PC-9 (cell line): ENCODE results near the gene OPN1MW2. TPM values are rescaled to one million over a fixed set of nuclear protein-coding genes. Genes with fewer than 3 reads are reported as not detected.
"Not testable (repeated sequence)": the region's sequence is repeated elsewhere in the genome, so short reads cannot be mapped to it uniquely, and the experiment has no call there.

Experiments
- BruUV-seq: library from RNA; stranded (reverse); fragments of 400-500 nt; replicated peaks from 2 replicates; lab custom pipeline; 2021; lab: Mats Ljungman, UMichigan
- CTCF ChIA-PET: fragments of 300-600 bp; sonication (Branson Sonifier 250); formaldehyde crosslinking; loops from one replicate; lab custom pipeline; 2022; ENCODE audit warnings: antibody characterized with exemption; lab: Charles Lee
- POLR2A ChIA-PET: fragments of 300-600 bp; sonication (Branson Sonifier 250); formaldehyde crosslinking; loops from one replicate; lab custom pipeline; 2022; ENCODE audit warnings: antibody characterized with exemption; ENCODE audit not compliant: unreplicated experiment; lab: Charles Lee
- DNase-seq, 2 experiments: peaks; one replicate each; pipeline versions ENCODE4 v3.0.0 to v3.0.0-alpha.2; 2015 to 2022; ENCODE audit warnings: mixed read lengths in 1 of 2
- H2AFZ ChIP-seq: fragments of 200-600 bp; sonication (generic); 2 replicates; pipeline ENCODE4 v1.8.1; 2017; ENCODE audit warnings: antibody characterized with exemption
- H3F3A ChIP-seq: fragments of 200-600 bp; sonication (generic); 2 replicates; pipeline ENCODE4 v1.8.1; 2017; ENCODE audit warnings: antibody characterized with exemption, mild to moderate bottlenecking, low read depth; ENCODE audit not compliant: insufficient read depth
- H3K27ac ChIP-seq: fragments of 200-600 bp; sonication (generic); 2 replicates; pipeline ENCODE4 v1.6.1; 2016; ENCODE audit warnings: mixed run types
- H3K27me3 ChIP-seq: fragments of 200-600 bp; sonication (generic); 2 replicates; pipeline ENCODE4 v1.6.1; 2016; ENCODE audit warnings: low read depth, mixed run types; ENCODE audit not compliant: insufficient read depth
- H3K36me3 ChIP-seq: fragments of 200-600 bp; sonication (generic); 2 replicates; pipeline ENCODE4 v1.6.1; 2016; ENCODE audit warnings: low read depth, mixed run types
- H3K4me1 ChIP-seq: fragments of 200-600 bp; sonication (generic); replicated peaks from 2 replicates; pipeline ENCODE4 v1.6.1; 2016; ENCODE audit warnings: mixed run types; ENCODE audit not compliant: insufficient read depth
- H3K4me2 ChIP-seq: fragments of 200-600 bp; sonication (generic); 2 replicates; pipeline ENCODE4 v1.6.1; 2017; ENCODE audit warnings: mixed run types
- H3K4me3 ChIP-seq: fragments of 200-600 bp; sonication (generic); 2 replicates; pipeline ENCODE4 v1.6.1; 2016; ENCODE audit warnings: mixed run types
- H3K79me2 ChIP-seq: fragments of 200-600 bp; sonication (generic); 2 replicates; pipeline ENCODE4 v1.6.1; 2017; ENCODE audit warnings: low read depth, mixed run types
- H3K9me2 ChIP-seq: fragments of 200-600 bp; sonication (generic); 2 replicates; pipeline ENCODE4 v1.8.1; 2017; ENCODE audit warnings: mild to moderate bottlenecking; ENCODE audit not compliant: insufficient read depth
- H3K9me3 ChIP-seq: fragments of 200-600 bp; sonication (generic); 2 replicates; pipeline ENCODE4 v1.8.1; 2016; ENCODE audit warnings: low read depth; ENCODE audit not compliant: insufficient read depth
- H4K20me1 ChIP-seq: fragments of 200-600 bp; sonication (generic); 2 replicates; pipeline ENCODE4 v1.8.1; 2017; ENCODE audit not compliant: insufficient read depth
- intact Hi-C: fragments of 100-400 bp; cut with micrococcal nuclease; formaldehyde crosslinking; loops from one replicate; pipeline ENCODE4 v1.10.0; 2022; ENCODE audit not compliant: unreplicated experiment
- total RNA-seq: library from RNA; stranded (reverse); gene quantifications from 2 replicates; pipeline ENCODE4 v1.2.3, GENCODE V29; 2021

The OPN1MW2 gene
- total RNA-seq, 1 experiment from 2014 or later: not detected

DNA sequence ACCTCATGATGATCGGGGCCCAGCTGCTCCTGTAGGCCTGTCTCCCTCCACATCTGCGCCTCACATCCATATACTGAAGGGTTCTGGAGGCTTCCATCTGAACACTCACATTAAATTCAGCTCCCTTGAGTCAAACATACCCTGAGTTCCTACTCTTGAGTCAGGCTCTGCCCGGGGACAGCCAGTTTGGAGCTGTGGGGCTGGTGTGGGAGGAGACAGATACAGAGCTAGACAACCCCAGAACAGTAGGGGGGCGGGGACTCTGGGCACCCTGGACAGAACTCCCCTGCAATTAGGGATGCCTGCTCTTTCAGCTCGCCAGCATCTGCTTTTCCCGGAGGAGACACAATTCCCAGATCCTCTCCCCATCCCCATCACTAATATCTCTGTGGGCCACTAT is 43.5 kb downstream of the OPN1MW2 start:
- BruUV-seq, H3K9me2 ChIP-seq, POLR2A ChIA-PET, H3K27ac ChIP-seq, H3K9me3 ChIP-seq, H3K36me3 ChIP-seq, H3K79me2 ChIP-seq, H3K4me3 ChIP-seq, H2AFZ ChIP-seq, H3K27me3 ChIP-seq, DNase-seq, H3K4me1 ChIP-seq, intact Hi-C loops, H3K4me2 ChIP-seq, H4K20me1 ChIP-seq, H3F3A ChIP-seq, CTCF ChIA-PET: not testable (repeated sequence)

DNA sequence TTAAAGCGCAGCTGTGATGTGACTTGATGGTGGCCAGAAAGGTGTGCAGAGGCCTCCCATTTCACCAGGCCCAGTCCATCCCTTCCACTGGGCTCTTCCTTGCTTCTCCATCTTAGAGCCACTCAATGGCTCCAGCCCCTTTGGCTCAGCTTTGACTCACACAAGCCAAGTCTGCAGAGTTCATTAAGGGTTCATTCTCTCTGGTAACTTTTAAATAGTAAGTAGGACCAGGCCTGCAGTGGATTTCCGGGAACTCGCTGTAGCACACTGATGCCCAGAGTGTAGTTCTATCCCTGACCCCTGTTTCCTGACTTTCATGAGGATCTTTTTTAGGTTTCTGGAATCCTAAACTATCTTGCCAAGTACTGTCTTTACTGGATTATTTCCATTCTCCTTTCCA is 49.7 kb downstream of the OPN1MW2 start:
- BruUV-seq, H3F3A ChIP-seq, H3K79me2 ChIP-seq, DNase-seq, POLR2A ChIA-PET, H3K4me1 ChIP-seq, H3K36me3 ChIP-seq, H3K4me2 ChIP-seq, CTCF ChIA-PET, H2AFZ ChIP-seq, H3K9me3 ChIP-seq, H3K4me3 ChIP-seq, intact Hi-C loops, H3K27me3 ChIP-seq, H3K9me2 ChIP-seq, H4K20me1 ChIP-seq, H3K27ac ChIP-seq: not testable (repeated sequence)

Other genes starting within 250 kb of the OPN1MW2 start
- 67.1 and 79.9 TPM in 2 replicates for gene HCFC1, start 247.9 kb upstream of the OPN1MW2 start, total RNA-seq
- 20.1 and 30.8 TPM in 2 replicates for gene TMEM187, start 247.0 kb upstream of the OPN1MW2 start, total RNA-seq
- 317 and 364 TPM in 2 replicates for gene IRAK1, start 199.9 kb upstream of the OPN1MW2 start, total RNA-seq
- 85.6 and 90.1 TPM in 2 replicates for gene MECP2, start 122.0 kb upstream of the OPN1MW2 start, total RNA-seq
- not detected in 2 replicates for gene OPN1LW, start 75.5 kb upstream of the OPN1MW2 start, total RNA-seq
- not detected in 2 replicates for gene OPN1MW, start 37.2 kb upstream of the OPN1MW2 start, total RNA-seq
- not detected in 2 replicates for gene OPN1MW3, start 37.8 kb downstream of the OPN1MW2 start, total RNA-seq
- gene TEX28, start 75.4 kb downstream of the OPN1MW2 start, total RNA-seq: not detected in 2 replicates
- not detected in 2 replicates for gene TKTL1, start 76.0 kb downstream of the OPN1MW2 start, total RNA-seq
- 1,841 and 2,308 TPM in 2 replicates for gene FLNA, start 154.9 kb downstream of the OPN1MW2 start, total RNA-seq
- gene EMD, start 159.5 kb downstream of the OPN1MW2 start, total RNA-seq: 132 and 164 TPM in 2 replicates
- 3,447 and 3,685 TPM in 2 replicates for gene RPL10, start 178.6 kb downstream of the OPN1MW2 start, total RNA-seq
- 25.9 and 28.3 TPM in 2 replicates for gene DNASE1L1, start 189.5 kb downstream of the OPN1MW2 start, total RNA-seq
- 95.8 and 134 TPM in 2 replicates for gene TAFAZZIN, start 191.8 kb downstream of the OPN1MW2 start, total RNA-seq
- 112 and 119 TPM in 2 replicates for gene ATP6AP1, start 208.9 kb downstream of the OPN1MW2 start, total RNA-seq
- 116 and 123 TPM in 2 replicates for gene GDI1, start 217.4 kb downstream of the OPN1MW2 start, total RNA-seq
- gene FAM50A, start 224.4 kb downstream of the OPN1MW2 start, total RNA-seq: 82.1 and 89.4 TPM in 2 replicates
- 109 and 124 TPM in 2 replicates for gene PLXNA3, start 238.5 kb downstream of the OPN1MW2 start, total RNA-seq